ENCODE results near the gene DNM3. TPM values are rescaled to one million over a fixed set of nuclear protein-coding genes. Genes with fewer than 3 reads are reported as not detected.

Gene DNM3
- total RNA-seq, 1 donor from 2014 or later: 7.7 TPM

DNA sequence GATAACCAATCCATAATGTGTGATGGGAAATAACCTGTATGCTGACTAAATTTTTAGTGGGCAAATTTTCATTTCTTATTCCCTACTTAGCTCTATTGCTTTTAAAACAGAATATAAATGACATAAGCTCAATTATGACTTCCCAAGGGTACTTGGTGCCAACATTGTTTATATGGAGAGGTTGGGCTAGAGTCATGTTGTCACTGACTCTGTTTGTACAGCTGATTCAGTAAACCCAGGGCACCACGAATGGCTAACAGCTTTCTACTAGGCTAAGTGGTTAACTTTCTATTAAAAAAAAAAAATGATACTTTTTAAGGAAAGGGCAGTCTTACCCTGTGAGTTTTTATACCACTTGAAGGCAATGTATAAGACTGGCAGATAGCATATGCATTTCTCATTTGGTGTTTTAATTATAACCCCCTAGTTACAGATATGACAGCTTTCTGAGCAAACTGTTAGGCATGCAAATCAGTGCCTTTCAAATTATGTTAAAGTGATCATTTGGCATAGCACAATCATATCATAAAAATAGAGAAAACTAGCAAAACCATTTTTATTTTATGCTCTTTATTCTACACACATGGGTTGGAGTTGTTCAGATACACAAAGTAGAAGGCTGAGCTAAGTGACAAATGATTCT lies 147.1 kb downstream of the DNM3 start:
- Mint-ChIP-seq H3K27me3 (ENCODE audit: unreplicated experiment) (peaks cover 3% of the 10 kb centered on the region), H3K4me3 (ENCODE audit: unreplicated experiment) (no peak overlapping the region), H3K9me3 (ENCODE audit: unreplicated experiment) (no peaks in the 10 kb centered on the region), H3K4me1 (ENCODE audit: unreplicated experiment) (peaks cover 15% of the 10 kb centered on the region), H3K36me3 (ENCODE audit: low read depth, unreplicated experiment) (no peaks in the 10 kb centered on the region), H3K27ac (ENCODE audit: unreplicated experiment) (no peak overlapping the region)
- TF ChIP-seq, protein P1, sequence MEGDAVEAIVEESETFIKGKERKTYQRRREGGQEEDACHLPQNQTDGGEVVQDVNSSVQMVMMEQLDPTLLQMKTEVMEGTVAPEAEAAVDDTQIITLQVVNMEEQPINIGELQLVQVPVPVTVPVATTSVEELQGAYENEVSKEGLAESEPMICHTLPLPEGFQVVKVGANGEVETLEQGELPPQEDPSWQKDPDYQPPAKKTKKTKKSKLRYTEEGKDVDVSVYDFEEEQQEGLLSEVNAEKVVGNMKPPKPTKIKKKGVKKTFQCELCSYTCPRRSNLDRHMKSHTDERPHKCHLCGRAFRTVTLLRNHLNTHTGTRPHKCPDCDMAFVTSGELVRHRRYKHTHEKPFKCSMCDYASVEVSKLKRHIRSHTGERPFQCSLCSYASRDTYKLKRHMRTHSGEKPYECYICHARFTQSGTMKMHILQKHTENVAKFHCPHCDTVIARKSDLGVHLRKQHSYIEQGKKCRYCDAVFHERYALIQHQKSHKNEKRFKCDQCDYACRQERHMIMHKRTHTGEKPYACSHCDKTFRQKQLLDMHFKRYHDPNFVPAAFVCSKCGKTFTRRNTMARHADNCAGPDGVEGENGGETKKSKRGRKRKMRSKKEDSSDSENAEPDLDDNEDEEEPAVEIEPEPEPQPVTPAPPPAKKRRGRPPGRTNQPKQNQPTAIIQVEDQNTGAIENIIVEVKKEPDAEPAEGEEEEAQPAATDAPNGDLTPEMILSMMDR (IDR thresholded peaks at IDR 0.05; ENCODE audit: unreplicated experiment): no peak
- no peak for DNase-seq (ENCODE audit: low spot score)

DNA sequence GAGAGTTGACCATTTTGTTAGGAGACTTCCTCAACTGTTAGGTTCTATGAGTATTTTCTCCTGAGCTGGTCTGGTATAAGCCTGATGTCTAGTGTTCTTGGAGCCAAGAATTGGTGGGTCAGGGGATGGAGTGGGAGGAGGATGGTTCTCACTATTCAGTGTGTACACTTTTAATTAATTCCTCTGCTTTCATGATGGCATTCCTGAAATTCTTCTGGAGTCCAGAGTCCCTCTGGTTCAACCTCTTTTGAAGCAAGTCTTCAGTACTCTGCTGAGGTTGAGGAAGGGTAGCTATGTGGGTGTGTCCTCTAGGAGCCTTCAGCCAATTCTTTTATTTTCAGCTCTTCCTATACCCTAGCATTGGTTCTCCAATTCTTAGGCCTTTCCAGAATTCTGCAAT lies 149.1 kb downstream of the DNM3 start:
- peaks cover 8% of the 10 kb centered on the region for H3K4me1 Mint-ChIP-seq (ENCODE audit: unreplicated experiment)
- no peaks in the 10 kb centered on the region for H3K36me3 Mint-ChIP-seq (ENCODE audit: low read depth, unreplicated experiment)
- DNase-seq (ENCODE audit: low spot score): no peak
- H3K4me3 Mint-ChIP-seq (ENCODE audit: unreplicated experiment): no peak overlapping the region
- peaks cover 2% of the 10 kb centered on the region for H3K27me3 Mint-ChIP-seq (ENCODE audit: unreplicated experiment)
- H3K27ac Mint-ChIP-seq (ENCODE audit: unreplicated experiment): no peak overlapping the region
- TF ChIP-seq, protein P1 (IDR thresholded peaks at IDR 0.05; ENCODE audit: unreplicated experiment): no peak
- no peaks in the 10 kb centered on the region for H3K9me3 Mint-ChIP-seq (ENCODE audit: unreplicated experiment)

DNA sequence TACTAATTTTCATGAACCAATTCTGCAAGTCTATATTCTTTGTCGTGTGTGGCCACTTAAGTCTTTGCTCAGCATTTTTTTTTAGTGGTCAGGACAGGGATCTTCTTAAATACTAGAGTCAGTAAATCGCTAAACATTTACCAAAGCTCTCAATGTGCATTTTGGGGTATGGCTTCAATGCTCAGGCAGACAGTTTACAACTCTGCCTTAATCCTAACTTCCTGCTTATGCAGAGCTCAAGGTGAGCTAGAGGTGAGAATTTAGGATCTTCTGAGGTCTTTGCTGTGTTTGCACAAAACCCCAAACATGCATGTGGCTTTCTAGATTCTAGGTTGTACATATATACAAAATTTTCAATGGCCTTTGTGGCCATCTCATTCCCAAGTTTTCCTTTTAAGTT lies 153.0 kb downstream of the DNM3 start:
- no peaks in the 10 kb centered on the region for H3K27me3 Mint-ChIP-seq (ENCODE audit: unreplicated experiment)

DNA sequence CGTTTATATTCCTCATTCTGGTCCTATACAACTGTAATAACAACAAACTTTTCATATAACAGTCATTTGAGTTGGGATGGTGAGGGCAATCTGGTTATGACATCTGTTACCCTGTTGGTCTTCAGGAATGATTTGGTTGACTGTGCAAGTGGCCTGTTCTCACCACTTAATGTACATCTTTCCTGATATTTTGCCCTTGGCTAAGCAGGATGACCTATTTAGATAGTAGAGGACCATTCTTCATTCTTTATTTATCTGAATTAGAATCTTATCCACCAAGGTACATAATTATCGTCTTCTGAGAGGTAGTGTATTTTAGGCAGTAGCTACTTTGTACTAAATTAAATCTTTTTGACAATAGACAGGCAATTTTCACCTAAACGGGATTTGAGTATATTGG lies 154.3 kb downstream of the DNM3 start:
- Mint-ChIP-seq H3K36me3 (ENCODE audit: low read depth, unreplicated experiment) (no peaks in the 10 kb centered on the region), H3K27me3 (ENCODE audit: unreplicated experiment) (no peaks in the 10 kb centered on the region), H3K4me1 (ENCODE audit: unreplicated experiment) (no peaks in the 10 kb centered on the region), H3K9me3 (ENCODE audit: unreplicated experiment) (no peaks in the 10 kb centered on the region), H3K27ac (ENCODE audit: unreplicated experiment) (no peak overlapping the region), H3K4me3 (ENCODE audit: unreplicated experiment) (no peak overlapping the region)
- TF ChIP-seq, protein P1 (IDR thresholded peaks at IDR 0.05; ENCODE audit: unreplicated experiment): no peak
- DNase-seq (ENCODE audit: low spot score): no peak

More for the DNA sequence above, 153.0 kb downstream of the DNM3 start:
- H3K4me1 Mint-ChIP-seq (ENCODE audit: unreplicated experiment): peaks cover 4% of the 10 kb centered on the region
- no peak overlapping the region for H3K27ac Mint-ChIP-seq (ENCODE audit: unreplicated experiment)
- no peak for DNase-seq (ENCODE audit: low spot score)
- H3K9me3 Mint-ChIP-seq (ENCODE audit: unreplicated experiment): no peaks in the 10 kb centered on the region
- H3K4me3 Mint-ChIP-seq (ENCODE audit: unreplicated experiment): no peak overlapping the region
- TF ChIP-seq, protein P1 (IDR thresholded peaks at IDR 0.05; ENCODE audit: unreplicated experiment): no peak
- H3K36me3 Mint-ChIP-seq (ENCODE audit: low read depth, unreplicated experiment): no peaks in the 10 kb centered on the region

DNA sequence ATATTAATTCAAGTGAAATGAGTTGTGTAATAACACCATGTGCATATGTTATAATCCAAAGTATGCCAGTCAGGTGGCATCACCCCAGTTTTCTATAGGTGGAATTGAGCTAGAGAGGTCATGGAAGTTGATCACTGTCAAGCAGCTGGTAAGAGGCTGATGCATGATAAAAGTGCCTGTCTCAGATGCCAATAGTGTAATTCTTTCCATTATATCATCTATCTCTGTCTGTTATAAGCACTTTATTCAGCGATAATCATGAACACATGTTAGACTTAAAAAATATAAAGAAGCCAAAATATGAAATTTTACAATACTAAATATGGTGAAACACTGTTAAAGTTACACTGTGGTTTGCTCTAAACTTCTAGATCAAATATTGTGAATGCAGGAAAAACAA lies 156.6 kb downstream of the DNM3 start:
- no peaks in the 10 kb centered on the region for H3K4me1 Mint-ChIP-seq (ENCODE audit: unreplicated experiment)
- H3K4me3 Mint-ChIP-seq (ENCODE audit: unreplicated experiment): no peak overlapping the region
- no peak overlapping the region for H3K27ac Mint-ChIP-seq (ENCODE audit: unreplicated experiment)
- no peaks in the 10 kb centered on the region for H3K27me3 Mint-ChIP-seq (ENCODE audit: unreplicated experiment)
- H3K9me3 Mint-ChIP-seq (ENCODE audit: unreplicated experiment): no peaks in the 10 kb centered on the region
- TF ChIP-seq, protein P1 (IDR thresholded peaks at IDR 0.05; ENCODE audit: unreplicated experiment): no peak
- no peak for DNase-seq (ENCODE audit: low spot score)
- no peaks in the 10 kb centered on the region for H3K36me3 Mint-ChIP-seq (ENCODE audit: low read depth, unreplicated experiment)

Measured in endothelial cell (in vitro differentiated cells).